Activated T-cell treated with anti-CD3 and anti-CD28 coated beads, Interleukin-2, amount 50 U/mL, for 24 hours (primary cell): ENCODE results near the gene EPN3.

ENCODE experiments used
- DNase-seq: peaks from one replicate; pipeline ENCODE4 v3.0.0-alpha.2; 2020
- H3K27ac Mint-ChIP-seq: 2 replicates; pipeline ENCODE4 v1.8.0; 2020; ENCODE audit warnings: mild to moderate bottlenecking, mixed read lengths
- H3K27me3 Mint-ChIP-seq: 2 replicates; pipeline ENCODE4 v1.8.0; 2020; ENCODE audit warnings: mixed read lengths
- H3K36me3 Mint-ChIP-seq: 2 replicates; pipeline ENCODE4 v1.8.0; 2020; ENCODE audit warnings: low read depth, mixed read lengths
- H3K4me1 Mint-ChIP-seq: 2 replicates; pipeline ENCODE4 v1.8.0; 2020; ENCODE audit warnings: low read depth, mixed read lengths
- H3K4me3 Mint-ChIP-seq: 2 replicates; pipeline ENCODE4 v1.8.0; 2020; ENCODE audit warnings: mild to moderate bottlenecking, moderate library complexity, mixed read lengths
- H3K9me3 Mint-ChIP-seq: 2 replicates; pipeline ENCODE4 v1.8.0; 2020; ENCODE audit warnings: mixed read lengths

EPN3 gene

GRCh38 chr17:50570528-50570927, 38.0 kb downstream of the EPN3 start:
- H3K4me1 Mint-ChIP-seq = no peaks in the 10 kb centered on the region
- peaks cover 39% of the 10 kb centered on the region for H3K27me3 Mint-ChIP-seq
- H3K36me3 Mint-ChIP-seq = no peaks in the 10 kb centered on the region
- no peak overlapping the region for H3K27ac Mint-ChIP-seq
- no peaks in the 10 kb centered on the region for H3K9me3 Mint-ChIP-seq
- no peak overlapping the region for H3K4me3 Mint-ChIP-seq
- no peak for DNase-seq

DNA sequence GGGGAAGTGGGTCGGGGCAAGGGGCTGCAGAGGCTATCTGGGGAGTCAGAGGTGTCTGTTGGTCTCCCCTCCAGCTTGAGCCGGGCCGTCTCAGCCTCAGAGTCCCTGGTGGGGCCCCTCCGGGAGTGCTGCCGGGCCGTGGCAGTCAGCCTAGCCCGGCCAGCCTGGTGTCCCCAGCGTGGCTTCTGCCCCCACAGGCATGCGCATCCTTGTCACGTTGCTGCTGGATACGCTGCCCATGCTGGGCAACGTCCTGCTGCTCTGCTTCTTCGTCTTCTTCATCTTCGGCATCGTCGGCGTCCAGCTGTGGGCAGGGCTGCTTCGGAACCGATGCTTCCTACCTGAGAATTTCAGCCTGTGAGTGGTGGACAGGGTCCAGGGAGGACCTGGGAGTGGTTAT, 39.1 kb downstream of the EPN3 start:
- Mint-ChIP-seq H3K27me3 (peaks cover 27% of the 10 kb centered on the region), H3K36me3 (no peaks in the 10 kb centered on the region), H3K4me1 (no peaks in the 10 kb centered on the region), H3K9me3 (no peaks in the 10 kb centered on the region), H3K4me3 (no peak overlapping the region), H3K27ac (no peak overlapping the region)
- no peak for DNase-seq

DNA sequence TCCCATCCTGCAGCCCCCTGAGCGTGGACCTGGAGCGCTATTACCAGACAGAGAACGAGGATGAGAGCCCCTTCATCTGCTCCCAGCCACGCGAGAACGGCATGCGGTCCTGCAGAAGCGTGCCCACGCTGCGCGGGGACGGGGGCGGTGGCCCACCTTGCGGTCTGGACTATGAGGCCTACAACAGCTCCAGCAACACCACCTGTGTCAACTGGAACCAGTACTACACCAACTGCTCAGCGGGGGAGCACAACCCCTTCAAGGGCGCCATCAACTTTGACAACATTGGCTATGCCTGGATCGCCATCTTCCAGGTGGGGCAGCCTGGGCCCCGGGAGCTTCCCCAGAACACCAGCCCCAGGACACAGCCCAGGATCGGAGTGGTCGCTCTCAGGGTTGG, 40.0 kb downstream of the EPN3 start:
- no peak overlapping the region for H3K27ac Mint-ChIP-seq
- H3K4me3 Mint-ChIP-seq = no peak overlapping the region

GRCh38 chr17:50573866-50574611, 41.5 kb downstream of the EPN3 start:
- no peak for DNase-seq
- Mint-ChIP-seq H3K9me3 (no peaks in the 10 kb centered on the region), H3K4me1 (no peaks in the 10 kb centered on the region), H3K4me3 (no peak overlapping the region), H3K36me3 (no peaks in the 10 kb centered on the region), H3K27ac (no peak overlapping the region), H3K27me3 (peaks cover 17% of the 10 kb centered on the region)

More for the DNA sequence above, 40.0 kb downstream of the EPN3 start:
- Mint-ChIP-seq H3K4me1 (no peaks in the 10 kb centered on the region), H3K36me3 (no peaks in the 10 kb centered on the region), H3K27me3 (peaks cover 19% of the 10 kb centered on the region), H3K9me3 (no peaks in the 10 kb centered on the region)
- no peak for DNase-seq

GRCh38 chr17:50575581-50576210, 43.2 kb downstream of the EPN3 start:
- Mint-ChIP-seq H3K27me3 (peaks cover 18% of the 10 kb centered on the region), H3K27ac (no peak overlapping the region), H3K36me3 (no peaks in the 10 kb centered on the region), H3K4me1 (no peaks in the 10 kb centered on the region), H3K4me3 (no peak overlapping the region), H3K9me3 (no peaks in the 10 kb centered on the region)
- DNase-seq = no peak

DNA sequence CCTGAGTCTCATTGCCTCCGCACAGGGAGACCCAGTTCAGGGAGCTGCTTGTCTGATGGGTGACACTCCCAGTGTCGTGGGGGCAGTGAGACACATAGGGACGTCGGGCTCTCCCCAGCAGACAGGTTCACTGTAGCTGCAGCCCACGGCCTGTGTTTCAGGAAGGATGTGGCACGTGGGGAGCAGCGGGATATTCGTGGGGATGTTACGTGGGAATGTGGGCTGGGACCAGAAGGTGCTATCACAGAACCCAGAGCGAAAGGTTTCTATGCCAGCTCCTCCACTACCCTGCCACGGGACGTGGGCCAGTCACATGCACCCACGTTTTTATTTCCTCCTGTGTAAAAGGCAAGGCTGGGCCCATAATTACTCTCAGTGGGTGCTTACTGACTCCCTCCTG, 44.3 kb downstream of the EPN3 start:
- Mint-ChIP-seq H3K9me3 (no peaks in the 10 kb centered on the region), H3K27ac (no peak overlapping the region), H3K4me3 (no peak overlapping the region), H3K27me3 (peaks cover 15% of the 10 kb centered on the region), H3K4me1 (no peaks in the 10 kb centered on the region), H3K36me3 (no peaks in the 10 kb centered on the region)
- DNase-seq = no peak

DNA sequence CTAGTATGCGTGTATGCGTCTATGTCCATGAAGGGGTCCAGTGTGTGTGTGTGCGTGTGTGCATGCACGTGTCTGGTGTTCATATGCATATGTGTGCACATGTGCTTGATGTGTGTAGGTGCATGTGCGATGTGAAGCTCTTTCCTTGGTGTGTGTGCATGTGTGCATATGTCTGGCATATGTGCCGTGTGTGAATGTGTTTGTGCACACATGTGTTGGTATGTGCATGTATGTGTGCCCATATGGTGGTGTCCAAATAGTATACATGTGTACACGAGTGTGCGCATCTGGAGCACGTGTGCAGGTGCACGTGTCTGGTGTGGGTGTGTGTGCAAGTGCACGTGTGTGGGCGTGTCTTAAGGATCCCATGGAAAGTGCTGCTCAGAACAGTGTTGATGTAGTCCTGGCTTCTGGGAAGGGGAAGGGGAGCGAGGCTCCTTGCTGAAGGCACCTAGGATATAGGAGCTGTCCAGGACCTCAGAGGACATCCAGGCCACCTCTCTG, 45.0 kb downstream of the EPN3 start:
- Mint-ChIP-seq H3K9me3 (no peaks in the 10 kb centered on the region), H3K4me3 (no peak overlapping the region), H3K36me3 (no peaks in the 10 kb centered on the region), H3K4me1 (no peaks in the 10 kb centered on the region), H3K27me3 (peaks cover 14% of the 10 kb centered on the region), H3K27ac (no peak overlapping the region)
- DNase-seq = no peak

DNA sequence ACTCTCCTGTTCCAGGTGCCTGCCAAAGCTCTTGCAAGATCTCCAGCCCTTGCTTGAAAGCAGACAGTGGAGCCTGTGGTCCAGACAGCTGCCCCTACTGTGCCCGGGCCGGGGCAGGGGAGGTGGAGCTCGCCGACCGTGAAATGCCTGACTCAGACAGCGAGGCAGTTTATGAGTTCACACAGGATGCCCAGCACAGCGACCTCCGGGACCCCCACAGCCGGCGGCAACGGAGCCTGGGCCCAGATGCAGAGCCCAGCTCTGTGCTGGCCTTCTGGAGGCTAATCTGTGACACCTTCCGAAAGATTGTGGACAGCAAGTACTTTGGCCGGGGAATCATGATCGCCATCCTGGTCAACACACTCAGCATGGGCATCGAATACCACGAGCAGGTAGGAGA, 45.6 kb downstream of the EPN3 start:
- Mint-ChIP-seq H3K27me3 (peaks cover 14% of the 10 kb centered on the region), H3K4me3 (no peak overlapping the region), H3K9me3 (no peaks in the 10 kb centered on the region), H3K27ac (no peak overlapping the region), H3K36me3 (no peaks in the 10 kb centered on the region), H3K4me1 (no peaks in the 10 kb centered on the region)
- DNase-seq = no peak

DNA sequence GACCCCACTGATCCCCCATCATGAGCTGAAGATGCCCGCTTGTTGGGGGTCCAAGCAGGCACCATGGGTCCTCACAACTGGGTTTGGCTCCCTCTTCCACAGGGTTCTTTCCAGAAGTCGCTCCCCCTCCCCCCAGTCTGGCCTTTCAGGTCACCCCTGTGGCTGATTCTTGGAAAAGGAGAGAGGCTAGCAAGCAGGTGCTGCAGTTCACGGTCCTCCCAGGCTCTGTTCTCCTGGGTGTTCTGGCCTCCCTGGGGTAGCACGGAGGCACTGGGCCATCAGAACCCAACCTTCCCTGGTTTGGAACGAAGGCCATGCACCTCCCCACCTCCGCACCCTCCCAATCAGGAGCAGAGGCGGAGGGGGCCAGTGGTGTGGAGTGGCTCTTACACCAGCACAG, 46.9 kb downstream of the EPN3 start:
- Mint-ChIP-seq H3K27me3 (peaks cover 14% of the 10 kb centered on the region), H3K36me3 (no peaks in the 10 kb centered on the region), H3K4me3 (no peak overlapping the region), H3K27ac (no peak overlapping the region), H3K9me3 (no peaks in the 10 kb centered on the region), H3K4me1 (no peaks in the 10 kb centered on the region)
- no peak for DNase-seq

- no peak for DNase-seq
- H3K9me3 Mint-ChIP-seq = no peaks in the 10 kb centered on the region
- H3K27me3 Mint-ChIP-seq = peaks cover 12% of the 10 kb centered on the region
- H3K27ac Mint-ChIP-seq = no peak overlapping the region
- no peak overlapping the region for H3K4me3 Mint-ChIP-seq
- no peaks in the 10 kb centered on the region for H3K36me3 Mint-ChIP-seq
- no peaks in the 10 kb centered on the region for H3K4me1 Mint-ChIP-seq
These were observed 48.1 kb downstream of the EPN3 start for GRCh38 chr17:50580646-50581045.

DNA sequence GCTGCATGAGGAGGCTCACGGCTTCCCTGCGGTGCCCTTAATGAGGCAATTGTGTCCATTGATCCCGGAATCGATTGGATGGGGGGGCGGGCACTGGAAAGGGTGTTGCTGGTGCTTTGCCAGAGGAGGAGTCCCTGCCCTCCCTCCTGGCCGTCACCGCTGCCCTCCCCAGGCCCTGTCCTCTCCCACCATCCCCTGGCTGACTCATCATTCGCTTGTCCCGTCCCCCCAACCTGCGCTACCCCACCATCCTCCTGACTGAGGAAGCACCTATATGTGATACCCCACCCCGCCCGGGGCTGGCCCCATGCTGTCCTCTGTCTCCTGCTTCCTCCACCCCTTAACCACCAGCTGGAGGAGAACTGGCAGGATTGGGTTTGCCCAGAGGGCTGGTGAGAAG, 48.8 kb downstream of the EPN3 start:
- H3K27me3 Mint-ChIP-seq = peaks cover 12% of the 10 kb centered on the region
- no peak overlapping the region for H3K4me3 Mint-ChIP-seq
- no peak for DNase-seq
- H3K36me3 Mint-ChIP-seq = no peaks in the 10 kb centered on the region
- no peak overlapping the region for H3K27ac Mint-ChIP-seq
- H3K4me1 Mint-ChIP-seq = no peaks in the 10 kb centered on the region
- H3K9me3 Mint-ChIP-seq = no peaks in the 10 kb centered on the region

DNA sequence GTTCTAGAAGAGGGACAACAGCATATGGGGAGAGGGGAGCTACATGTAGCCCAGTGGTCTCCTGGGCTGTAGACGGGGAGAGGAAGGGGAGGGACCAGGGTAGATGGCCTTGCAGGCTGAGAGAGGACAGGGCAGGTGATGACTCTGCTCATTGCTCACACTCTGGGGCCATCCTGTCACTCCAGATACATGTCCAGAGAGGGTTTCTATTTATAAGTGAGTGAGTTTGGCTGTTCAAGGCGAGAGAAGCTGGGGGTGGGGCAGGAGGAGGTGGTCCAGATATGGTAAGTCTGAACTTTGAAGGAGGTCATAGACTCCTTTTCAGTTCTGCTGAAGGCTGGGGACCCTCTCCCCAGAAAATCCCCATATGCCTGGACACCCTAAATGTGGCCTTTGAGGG, 50.2 kb downstream of the EPN3 start:
- H3K36me3 Mint-ChIP-seq = no peaks in the 10 kb centered on the region
- H3K27me3 Mint-ChIP-seq = peaks cover 12% of the 10 kb centered on the region

GRCh38 chr17:50583641-50584040, 51.1 kb downstream of the EPN3 start:
- no peak for DNase-seq
- H3K27me3 Mint-ChIP-seq = peaks cover 10% of the 10 kb centered on the region
- H3K36me3 Mint-ChIP-seq = no peaks in the 10 kb centered on the region
- no peak overlapping the region for H3K27ac Mint-ChIP-seq
- no peaks in the 10 kb centered on the region for H3K9me3 Mint-ChIP-seq
- no peak overlapping the region for H3K4me3 Mint-ChIP-seq
- H3K4me1 Mint-ChIP-seq = no peaks in the 10 kb centered on the region

More for the DNA sequence above, 50.2 kb downstream of the EPN3 start:
- no peak for DNase-seq
- Mint-ChIP-seq H3K4me1 (no peaks in the 10 kb centered on the region), H3K9me3 (no peaks in the 10 kb centered on the region), H3K4me3 (no peak overlapping the region), H3K27ac (no peak overlapping the region)

- no peak for DNase-seq
- Mint-ChIP-seq H3K4me3 (no peak overlapping the region), H3K4me1 (no peaks in the 10 kb centered on the region), H3K36me3 (no peaks in the 10 kb centered on the region), H3K9me3 (no peaks in the 10 kb centered on the region), H3K27me3 (peaks cover 6% of the 10 kb centered on the region), H3K27ac (no peak overlapping the region)
These were observed 51.6 kb downstream of the EPN3 start for GRCh38 chr17:50584116-50584515.

- no peaks in the 10 kb centered on the region for H3K36me3 Mint-ChIP-seq
- H3K27me3 Mint-ChIP-seq = peaks cover 5% of the 10 kb centered on the region
- DNase-seq = no peak
- H3K4me3 Mint-ChIP-seq = no peak overlapping the region
- no peak overlapping the region for H3K27ac Mint-ChIP-seq
- no peaks in the 10 kb centered on the region for H3K9me3 Mint-ChIP-seq
- H3K4me1 Mint-ChIP-seq = no peaks in the 10 kb centered on the region
These were observed 52.2 kb downstream of the EPN3 start for GRCh38 chr17:50584749-50585148.
